ENCODE measurements around the gene EXPH5.

- TF ChIP-seq CTCF (IDR thresholded peaks at IDR 0.05; ENCODE audit: extremely low read depth in 1 of 2, insufficient read depth in 1 of 2, low read depth in 1 of 2, low read length in 2 of 2) (no peak), MAX (IDR thresholded peaks at IDR 0.05; ENCODE audit: insufficient read depth, insufficient read length) (no peak)
These were observed 35.2 kb upstream of the EXPH5 start for GRCh38 chr11:108628812-108629211.
